Erythroblast (primary cell): ENCODE measurements around the gene TSSK6.

Experiments
- GATA1 ChIP-seq: IDR thresholded peaks from 2 replicates; pipeline ENCODE4 v1.6.1; 2011; ENCODE audit warnings: low read depth, mild to moderate bottlenecking, control low read depth, low read length, moderate library complexity
- POLR2A ChIP-seq: IDR thresholded peaks from 2 replicates; pipeline ENCODE4 v1.6.1; 2011; ENCODE audit warnings: mild to moderate bottlenecking, low read length

DNA sequence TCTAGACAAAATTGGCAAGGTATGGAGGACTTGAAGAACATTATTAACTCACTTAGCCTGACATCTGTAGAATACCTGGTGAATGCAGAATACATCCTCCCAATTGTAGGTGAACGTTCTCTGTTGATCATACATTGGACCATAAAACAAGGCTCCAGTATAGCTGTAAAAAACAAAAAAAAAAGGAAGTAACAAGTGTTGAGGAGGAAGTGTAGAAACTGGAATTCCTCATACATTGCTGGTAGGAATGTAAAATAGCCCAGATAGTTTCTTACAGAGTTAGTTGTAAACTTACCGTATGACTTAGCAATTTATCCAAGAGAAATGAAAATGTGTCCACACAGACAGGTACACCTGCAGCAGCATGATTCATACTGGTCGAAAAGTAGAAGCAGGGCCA lies 44.8 kb downstream of the TSSK6 start:
- TF ChIP-seq POLR2A = no peak
- no peak for TF ChIP-seq GATA1
